ENCODE measurements around the gene NLRP3. TPM values are rescaled to one million over a fixed set of nuclear protein-coding genes. Genes with fewer than 3 reads are reported as not detected.

NLRP3 gene
- total and polyA plus RNA-seq, 2 of the 13 experiments (the other 11 are each of a cell fraction or from before 2014, with no cell fraction given): not detected

DNA sequence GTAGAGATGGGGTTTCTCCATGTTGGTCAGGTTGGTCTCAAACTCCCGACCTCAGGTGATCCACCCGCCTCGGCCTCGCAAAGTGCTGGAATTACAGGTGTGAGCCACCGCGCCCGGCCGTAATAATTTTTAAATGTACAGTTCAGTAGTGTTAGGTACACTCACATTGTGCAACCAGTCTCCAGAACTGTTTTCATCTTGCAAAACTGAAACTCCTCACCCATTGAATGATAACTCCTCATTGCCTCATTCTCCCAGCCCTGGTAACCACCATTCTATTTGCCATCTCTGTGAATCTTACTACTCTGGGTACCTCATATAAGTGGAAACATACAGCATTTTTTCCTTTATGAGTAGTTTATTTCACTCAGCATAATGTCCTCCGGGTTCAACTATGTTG is 3.4 kb downstream of the NLRP3 start (continued):
- TF ChIP-seq, protein P1, sequence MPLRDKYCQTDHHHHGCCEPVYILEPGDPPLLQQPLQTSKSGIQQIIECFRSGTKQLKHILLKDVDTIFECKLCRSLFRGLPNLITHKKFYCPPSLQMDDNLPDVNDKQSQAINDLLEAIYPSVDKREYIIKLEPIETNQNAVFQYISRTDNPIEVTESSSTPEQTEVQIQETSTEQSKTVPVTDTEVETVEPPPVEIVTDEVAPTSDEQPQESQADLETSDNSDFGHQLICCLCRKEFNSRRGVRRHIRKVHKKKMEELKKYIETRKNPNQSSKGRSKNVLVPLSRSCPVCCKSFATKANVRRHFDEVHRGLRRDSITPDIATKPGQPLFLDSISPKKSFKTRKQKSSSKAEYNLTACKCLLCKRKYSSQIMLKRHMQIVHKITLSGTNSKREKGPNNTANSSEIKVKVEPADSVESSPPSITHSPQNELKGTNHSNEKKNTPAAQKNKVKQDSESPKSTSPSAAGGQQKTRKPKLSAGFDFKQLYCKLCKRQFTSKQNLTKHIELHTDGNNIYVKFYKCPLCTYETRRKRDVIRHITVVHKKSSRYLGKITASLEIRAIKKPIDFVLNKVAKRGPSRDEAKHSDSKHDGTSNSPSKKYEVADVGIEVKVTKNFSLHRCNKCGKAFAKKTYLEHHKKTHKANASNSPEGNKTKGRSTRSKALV (CRISPR knock-in tag; IDR thresholded peaks at IDR 0.05): no peak
- no peak for TF ChIP-seq NR1H2 (CRISPR knock-in tag; IDR thresholded peaks at IDR 0.05; ENCODE audit: borderline replicate concordance, low read depth)
- no peak for TF ChIP-seq NFYC (CRISPR knock-in tag; IDR thresholded peaks at IDR 0.05)
- TF ChIP-seq TSC22D2 (CRISPR knock-in tag; IDR thresholded peaks at IDR 0.05; ENCODE audit: borderline replicate concordance): no peak
- TF ChIP-seq, protein P2, sequence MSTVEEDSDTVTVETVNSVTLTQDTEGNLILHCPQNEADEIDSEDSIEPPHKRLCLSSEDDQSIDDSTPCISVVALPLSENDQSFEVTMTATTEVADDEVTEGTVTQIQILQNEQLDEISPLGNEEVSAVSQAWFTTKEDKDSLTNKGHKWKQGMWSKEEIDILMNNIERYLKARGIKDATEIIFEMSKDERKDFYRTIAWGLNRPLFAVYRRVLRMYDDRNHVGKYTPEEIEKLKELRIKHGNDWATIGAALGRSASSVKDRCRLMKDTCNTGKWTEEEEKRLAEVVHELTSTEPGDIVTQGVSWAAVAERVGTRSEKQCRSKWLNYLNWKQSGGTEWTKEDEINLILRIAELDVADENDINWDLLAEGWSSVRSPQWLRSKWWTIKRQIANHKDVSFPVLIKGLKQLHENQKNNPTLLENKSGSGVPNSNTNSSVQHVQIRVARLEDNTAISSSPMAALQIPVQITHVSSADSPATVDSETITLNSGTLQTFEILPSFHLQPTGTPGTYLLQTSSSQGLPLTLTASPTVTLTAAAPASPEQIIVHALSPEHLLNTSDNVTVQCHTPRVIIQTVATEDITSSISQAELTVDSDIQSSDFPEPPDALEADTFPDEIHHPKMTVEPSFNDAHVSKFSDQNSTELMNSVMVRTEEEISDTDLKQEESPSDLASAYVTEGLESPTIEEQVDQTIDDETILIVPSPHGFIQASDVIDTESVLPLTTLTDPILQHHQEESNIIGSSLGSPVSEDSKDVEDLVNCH (CRISPR knock-in tag; IDR thresholded peaks at IDR 0.05): no peak
- no peak for TF ChIP-seq REXO4 (CRISPR knock-in tag; IDR thresholded peaks at IDR 0.05; ENCODE audit: borderline replicate concordance)
- TF ChIP-seq, protein P3, sequence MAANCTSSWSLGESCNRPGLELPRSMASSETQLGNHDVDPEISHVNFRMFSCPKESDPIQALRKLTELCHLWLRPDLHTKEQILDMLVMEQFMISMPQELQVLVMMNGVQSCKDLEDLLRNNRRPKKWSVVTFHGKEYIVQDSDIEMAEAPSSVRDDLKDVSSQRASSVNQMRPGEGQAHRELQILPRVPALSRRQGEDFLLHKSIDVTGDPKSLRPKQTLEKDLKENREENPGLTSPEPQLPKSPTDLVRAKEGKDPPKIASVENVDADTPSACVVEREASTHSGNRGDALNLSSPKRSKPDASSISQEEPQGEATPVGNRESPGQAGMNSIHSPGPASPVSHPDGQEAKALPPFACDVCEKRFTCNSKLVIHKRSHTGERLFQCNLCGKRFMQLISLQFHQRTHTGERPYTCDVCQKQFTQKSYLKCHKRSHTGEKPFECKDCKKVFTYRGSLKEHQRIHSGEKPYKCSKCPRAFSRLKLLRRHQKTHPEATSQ (CRISPR knock-in tag; IDR thresholded peaks at IDR 0.05; ENCODE audit: borderline replicate concordance): no peak
- TF ChIP-seq ZNF605 (CRISPR knock-in tag; IDR thresholded peaks at IDR 0.05): no peak
- TF ChIP-seq ZFP37 (CRISPR knock-in tag; IDR thresholded peaks at IDR 0.05; ENCODE audit: borderline replicate concordance): no peak
- TF ChIP-seq ZNF234 (CRISPR knock-in tag; conservative IDR thresholded peaks at IDR 0.05): no peak
- no peak for TF ChIP-seq KLF9 (CRISPR knock-in tag; IDR thresholded peaks at IDR 0.05; ENCODE audit: low read depth)
- no peak for TF ChIP-seq KLF6 (CRISPR knock-in tag; IDR thresholded peaks at IDR 0.05)

Data from HepG2 (cell line).